HUDEP-2 (cell line): ENCODE data around the gene MAP3K9.
A peak's percentile ranks its signal among the peaks of the same experiment; 100 is the strongest.

ENCODE experiments used
- DNase-seq, 76 experiments: peaks; one replicate each; lab custom pipeline; 2025; ENCODE audit not compliant: unreplicated experiment in 76 of 76; lab: John Stamatoyannopoulos, UW

MAP3K9 gene

DNA sequence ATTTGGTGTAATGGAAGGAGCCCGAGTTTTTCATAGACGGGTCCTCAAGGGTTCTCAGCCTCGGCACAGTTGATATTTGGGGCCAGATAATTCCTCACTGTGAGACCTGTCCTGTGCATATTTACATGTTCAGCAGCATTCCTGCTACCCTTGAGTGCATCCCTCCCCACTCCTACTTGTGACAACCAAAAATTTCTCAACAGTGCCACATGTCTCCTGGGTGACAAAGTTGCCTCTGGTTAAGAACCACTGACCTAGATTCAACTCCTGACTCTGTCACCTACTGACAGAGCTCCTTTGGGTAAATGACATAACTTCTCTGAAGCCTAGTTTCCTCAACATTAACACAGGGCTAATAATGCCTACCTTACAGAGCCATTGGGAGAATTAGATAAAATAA is 107.2 kb downstream of the MAP3K9 start:
- no peak for DNase-seq

DNA sequence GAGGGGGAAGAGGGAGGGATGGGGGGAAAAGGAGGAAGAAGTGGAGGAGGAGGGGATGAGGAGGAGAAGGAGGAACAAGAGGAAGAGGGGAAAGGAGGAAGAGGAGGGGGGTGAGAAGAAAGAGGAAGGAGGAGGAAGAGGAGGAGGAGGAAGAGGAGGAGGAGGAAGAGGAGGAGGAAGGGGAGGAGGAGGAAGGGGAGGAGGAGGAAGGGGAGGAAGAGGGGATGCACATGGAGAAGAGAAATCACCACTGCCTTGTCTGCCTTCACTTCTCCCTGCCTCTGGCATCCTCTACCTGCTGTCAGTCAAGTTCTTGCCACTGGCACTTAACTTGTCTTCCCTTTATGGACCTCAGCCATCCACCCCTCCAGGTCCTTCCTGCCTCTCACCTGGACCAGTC is 107.7 kb downstream of the MAP3K9 start:
- DNase-seq, result no peak

DNA sequence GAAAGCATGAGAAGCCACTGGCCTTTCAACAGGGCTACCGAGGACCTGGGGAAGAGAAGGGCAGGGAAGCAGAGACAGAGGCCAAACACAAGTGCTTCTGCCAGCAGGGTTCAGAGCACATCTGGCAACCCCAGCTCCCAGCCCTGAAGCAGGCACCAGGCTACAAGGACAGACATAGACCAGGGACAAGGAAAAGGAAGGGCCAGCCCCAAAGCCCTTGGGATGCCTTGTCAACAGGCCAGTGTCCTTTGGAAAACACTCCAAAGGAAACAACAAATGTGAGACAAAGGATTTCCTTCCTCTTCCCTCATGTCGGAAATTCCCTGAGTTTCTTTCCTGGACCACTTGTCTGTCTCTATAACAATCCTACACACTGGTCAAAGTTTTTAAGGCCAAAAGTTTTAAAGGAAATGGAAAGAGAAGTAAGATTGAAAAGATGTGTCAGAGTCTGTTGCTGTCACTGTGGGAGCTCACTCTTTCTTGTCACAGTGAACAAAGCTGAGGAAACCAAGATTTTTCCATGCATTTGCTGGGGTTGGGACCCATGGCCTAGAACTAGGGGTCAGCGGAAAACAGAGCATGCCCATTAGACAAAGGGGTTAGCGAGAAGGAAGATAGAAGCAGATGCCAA is 108.2 kb downstream of the MAP3K9 start:
- DNase-seq, result no peak

DNA sequence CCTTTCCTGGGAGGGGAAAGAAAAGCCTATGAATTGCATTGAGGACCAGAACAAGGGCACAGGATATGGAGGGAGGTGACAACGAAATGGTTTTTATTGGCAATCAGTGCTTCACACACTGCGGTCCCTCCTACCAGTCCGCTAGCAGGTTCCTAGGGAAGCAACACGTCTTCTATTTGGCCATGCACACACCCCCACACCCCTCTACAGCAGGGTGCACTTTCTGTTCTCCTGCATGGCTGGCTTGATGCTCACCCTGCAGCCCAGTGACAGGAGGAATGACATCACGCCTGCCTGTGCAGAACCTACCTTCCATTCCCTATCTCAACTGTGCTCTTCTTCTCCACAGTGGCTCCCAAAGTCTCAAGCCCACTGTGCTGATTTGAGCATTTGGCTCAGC is 109.7 kb downstream of the MAP3K9 start:
- DNase-seq, result no peak

DNA sequence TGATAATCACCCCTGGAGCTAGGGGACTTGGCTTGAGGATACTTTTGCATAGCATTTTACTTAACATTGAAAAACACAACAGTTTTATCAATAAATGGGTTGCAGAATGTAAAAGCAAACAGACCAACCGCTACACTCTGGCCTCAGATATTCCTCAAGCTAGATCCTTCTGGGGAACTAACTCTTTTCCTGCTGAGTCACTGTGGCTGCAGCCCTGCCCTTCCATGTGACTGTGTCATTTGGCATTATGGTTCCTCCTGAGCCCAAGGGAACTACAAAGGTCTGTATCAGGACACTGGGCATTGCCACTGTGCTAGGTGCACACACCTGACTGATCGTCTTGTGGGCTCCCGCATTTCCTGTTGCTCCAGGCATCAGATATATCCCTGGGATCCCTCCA is 111.0 kb downstream of the MAP3K9 start:
- peak in 10 of 76 experiments; percentile 2 to 22 (median 13) for DNase-seq

DNA sequence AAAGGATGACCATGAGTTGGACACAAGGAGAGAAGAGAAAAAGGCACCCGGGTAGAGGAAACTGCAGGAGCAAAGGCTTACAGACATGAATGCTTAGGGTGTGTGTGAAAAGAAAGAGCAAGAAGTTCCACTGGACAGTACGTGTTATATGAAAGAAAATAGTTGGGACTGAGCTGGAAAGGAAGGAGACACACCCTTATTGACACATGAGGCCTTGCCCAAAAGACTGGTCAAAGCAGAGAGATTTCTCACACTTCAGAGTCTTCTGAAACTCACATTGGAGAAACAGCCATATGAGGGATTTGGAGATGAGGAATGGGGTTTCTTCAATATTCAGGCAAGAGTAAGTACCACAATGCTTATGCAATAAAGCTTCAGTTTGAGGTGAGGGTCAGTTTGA is 111.6 kb downstream of the MAP3K9 start:
- DNase-seq, result no peak

DNA sequence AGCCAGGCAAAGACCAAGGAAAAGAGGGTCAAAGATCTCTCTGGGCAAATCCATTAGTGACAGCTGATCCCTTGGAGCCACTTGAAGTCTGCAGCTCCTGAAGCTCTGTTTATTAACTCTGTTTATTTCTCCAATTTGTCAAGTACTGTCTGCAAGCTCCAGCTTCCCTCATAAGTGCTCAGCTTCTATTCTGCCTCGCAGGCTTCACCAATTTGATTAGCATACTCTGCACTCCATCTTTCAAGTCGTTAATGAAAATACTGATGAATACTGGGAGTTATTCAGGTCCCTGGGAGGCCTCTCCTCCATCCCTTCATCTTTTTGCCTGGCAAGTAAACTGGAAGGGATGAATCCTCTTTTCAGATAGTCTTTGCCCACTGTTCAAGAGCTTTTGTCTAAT is 113.3 kb downstream of the MAP3K9 start:
- no peak for DNase-seq

DNA sequence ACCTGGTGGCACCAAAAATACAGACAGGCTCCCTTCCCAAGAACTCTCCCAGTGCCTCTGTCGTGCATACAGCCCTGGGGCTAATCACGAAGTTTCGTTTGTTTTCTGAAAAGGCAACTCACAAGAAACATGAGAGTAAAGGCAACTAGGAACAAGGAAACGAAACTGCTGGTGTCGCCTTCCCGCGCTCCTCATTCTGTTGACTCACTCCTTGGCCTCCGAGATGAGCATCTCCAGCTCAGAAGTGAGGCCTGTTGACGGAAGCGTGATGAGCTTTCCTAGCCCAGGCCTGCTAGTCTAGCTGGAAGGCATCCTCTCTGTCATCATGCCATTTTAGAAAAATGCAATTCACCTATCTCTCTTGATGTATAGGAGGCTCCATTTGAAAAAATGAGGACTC is 117.1 kb downstream of the MAP3K9 start:
- DNase-seq, result no peak

DNA sequence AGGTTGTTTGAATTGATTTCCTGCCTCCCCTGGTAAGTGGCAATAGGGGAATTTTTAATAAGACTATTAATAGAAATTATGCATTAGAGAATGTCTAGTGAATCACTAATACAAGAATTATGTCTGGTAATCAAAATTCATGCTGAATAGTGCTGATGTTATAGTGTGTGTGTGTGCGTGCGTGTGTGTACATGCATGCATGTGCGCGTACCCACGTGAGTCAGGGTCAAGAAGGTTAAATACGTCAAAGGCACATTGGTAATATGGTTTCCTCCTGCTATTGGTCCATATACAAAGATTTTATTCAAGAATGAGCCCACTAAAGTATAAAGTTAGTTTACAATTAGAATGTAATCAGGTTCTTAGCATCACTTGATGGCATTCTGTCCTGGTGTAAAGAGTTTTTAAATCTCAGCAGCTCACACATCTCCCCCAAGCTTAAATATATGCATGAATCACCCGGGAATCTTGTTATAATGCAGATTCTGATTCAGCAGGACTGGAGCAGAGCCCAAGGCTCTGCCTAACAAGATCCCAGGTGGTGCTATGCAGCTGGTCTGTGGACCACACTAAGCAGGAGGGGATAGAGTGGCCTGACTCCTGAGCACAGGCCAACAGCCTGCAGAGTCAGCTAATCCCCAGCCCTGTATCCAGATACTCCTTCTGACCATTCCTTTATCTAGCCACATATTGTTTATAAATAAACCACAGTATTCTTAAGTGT is 123.7 kb downstream of the MAP3K9 start:
- no peak for DNase-seq

DNA sequence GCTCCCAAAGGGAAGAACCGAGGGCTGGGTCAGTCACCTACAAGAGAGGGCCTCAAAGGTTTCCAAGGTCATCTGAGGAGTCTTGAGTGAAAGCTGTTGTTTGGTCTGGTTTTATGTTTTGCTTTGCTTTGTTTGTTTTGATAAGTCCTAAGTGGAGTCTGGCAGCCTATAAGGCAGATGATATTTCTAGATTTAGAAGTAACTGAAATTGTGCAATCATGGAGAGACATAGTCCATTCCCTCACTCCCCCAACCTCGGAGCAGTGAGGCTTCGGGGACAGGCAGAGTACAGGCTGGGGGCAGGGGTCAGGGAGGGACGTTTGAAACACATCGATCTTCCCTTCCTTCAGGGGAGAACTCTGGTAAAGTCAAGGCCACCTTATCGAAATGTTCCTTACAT is 125.3 kb downstream of the MAP3K9 start:
- DNase-seq, result no peak

DNA sequence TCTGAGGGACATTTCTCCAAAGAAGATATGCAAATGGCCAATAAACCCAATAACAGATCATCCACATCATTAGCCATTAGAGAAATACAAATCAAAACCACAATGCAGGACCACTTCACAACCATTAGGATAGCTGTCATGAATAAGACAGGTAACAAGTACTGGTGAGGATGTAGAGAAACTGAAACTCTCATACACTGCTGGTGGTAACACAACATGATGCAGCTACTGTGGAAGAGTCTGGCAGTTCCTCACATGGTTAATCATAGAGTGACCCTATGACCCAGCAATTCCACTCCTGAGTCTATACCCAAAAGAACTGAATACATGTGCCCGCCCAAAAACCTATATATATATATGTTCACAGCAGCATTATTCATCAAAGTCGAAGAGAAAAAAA is 128.6 kb downstream of the MAP3K9 start:
- DNase-seq, result no peak

DNA sequence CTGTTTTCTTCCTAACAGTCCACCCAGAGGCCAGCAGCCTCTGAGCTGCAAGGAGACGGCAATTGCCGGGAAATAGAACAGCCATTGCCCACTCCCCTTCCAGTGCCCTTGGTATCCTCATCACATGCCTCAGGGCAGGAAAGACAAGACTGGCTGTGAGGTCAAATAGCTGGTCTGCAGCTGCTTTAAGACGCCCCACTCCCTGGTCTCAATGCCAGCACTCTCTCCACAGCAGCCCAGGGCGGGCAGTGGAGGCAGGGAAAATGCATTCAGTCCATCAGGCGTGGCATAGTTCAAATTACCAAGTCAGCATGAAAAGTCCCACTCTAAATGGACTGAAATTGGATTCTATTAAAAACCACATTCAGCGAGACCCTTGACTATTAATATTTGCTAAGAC is 132.0 kb downstream of the MAP3K9 start:
- DNase-seq, result no peak
